Right atrium auricular region (tissue), 2 donors: ENCODE data around the gene IKZF1. TPM values are rescaled to one million over a fixed set of nuclear protein-coding genes. Genes with fewer than 3 reads are reported as not detected.

ENCODE experiments used
- DNase-seq: peaks from one replicate; pipeline ENCODE4 v3.0.0-alpha.2; 2019; ENCODE audit warnings: low spot score
- H3K27ac ChIP-seq, 2 donors: fragments of 200-600 bp; sonication (generic); 1 replicate in 1 of 2; 2 replicates in 1 of 2; pipeline ENCODE4 v1.5.1; 2016 to 2019
- H3K27me3 ChIP-seq, 2 donors: fragments of 200-600 bp; sonication (generic); one replicate each; pipeline versions ENCODE4 v1.5.1 to v1.6.0; 2017 to 2019
- H3K36me3 ChIP-seq: fragments of 200-600 bp; sonication (generic); one replicate; pipeline ENCODE4 v1.5.1; 2016
- H3K4me1 ChIP-seq, 2 donors: fragments of 200-600 bp; sonication (generic); one replicate each; pipeline versions ENCODE4 v1.5.1 to v1.6.0; 2017 to 2019
- H3K4me3 ChIP-seq, 2 donors: fragments of 200-600 bp; sonication (generic); 1 replicate in 1 of 2; 2 replicates in 1 of 2; pipeline ENCODE4 v1.5.1; 2017 to 2019; ENCODE audit warnings: mild to moderate bottlenecking in 1 of 2, moderate library complexity in 1 of 2
- H3K9me3 ChIP-seq, 2 donors: fragments of 200-600 bp; sonication (generic); one replicate each; pipeline ENCODE4 v1.5.1; 2019
- total RNA-seq, 2 donors: library from RNA; depleted of rRNA; stranded (reverse); fragments of >200 nt; gene quantifications; one replicate each; pipeline ENCODE4 v1.1.0, GENCODE V29; 2016
- TF ChIP-seq, protein P1 (sequence below), 2 donors: fragments of 200-600 bp; sonication (generic); IDR thresholded peaks; one replicate each; pipeline ENCODE4 v1.5.1; 2019; ENCODE audit warnings: antibody characterized with exemption in 2 of 2

Gene IKZF1
- total RNA-seq, 2 donors from 2014 or later, result 1.7 to 9.7 TPM

DNA sequence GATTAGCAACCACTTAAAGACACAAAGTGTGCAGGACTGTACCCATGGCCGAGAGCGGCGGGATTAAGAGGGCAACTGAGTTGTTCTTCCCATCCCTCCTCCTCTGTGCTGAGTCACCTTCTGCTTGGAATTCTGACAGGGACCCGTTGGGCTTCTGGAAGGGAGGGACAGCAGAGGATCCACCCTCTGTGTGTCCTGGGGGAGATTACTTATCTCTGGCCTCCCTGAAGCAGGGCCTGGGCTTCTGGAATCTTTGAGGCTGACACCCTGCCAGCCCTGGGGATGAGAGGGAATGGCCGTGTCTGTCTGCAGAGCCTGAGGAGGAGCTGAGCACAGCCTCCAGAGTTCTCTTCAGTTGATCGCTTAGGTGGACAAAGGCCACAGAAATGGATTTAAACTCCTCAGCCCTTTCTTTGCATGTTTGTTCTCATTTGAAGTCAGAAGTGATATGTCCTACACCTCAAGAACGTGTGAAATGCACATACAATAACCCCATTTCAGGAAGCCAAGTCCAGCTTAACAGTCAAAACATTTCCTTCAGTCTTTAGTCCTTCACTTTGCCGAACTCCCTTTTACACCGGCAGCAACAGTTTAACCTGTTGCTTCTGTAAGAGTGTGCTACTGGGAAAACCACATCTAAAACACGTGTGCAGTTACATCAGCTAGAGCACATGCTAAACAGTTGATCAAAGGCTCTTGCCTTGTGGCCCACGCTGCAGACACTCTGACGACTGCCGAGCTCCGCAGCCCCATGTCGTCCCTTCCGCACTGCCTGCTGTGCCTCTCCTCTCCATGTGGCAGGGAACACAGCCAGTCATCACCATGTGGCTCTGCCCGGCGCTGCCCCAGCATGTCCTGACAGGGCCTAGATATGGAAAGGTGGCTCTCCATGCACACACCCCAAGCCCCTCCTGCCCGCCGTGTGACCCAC, 55.7 kb downstream of the IKZF1 start:
- Histone ChIP-seq H3K27ac (no peak overlapping the region), H3K27me3 (no peaks in the 10 kb centered on the region), H3K9me3 (no peaks in the 10 kb centered on the region), H3K4me1 (no peaks in the 10 kb centered on the region), H3K36me3 (no peaks in the 10 kb centered on the region), H3K4me3 (no peak overlapping the region)
- no peak for DNase-seq
- TF ChIP-seq, protein P1, sequence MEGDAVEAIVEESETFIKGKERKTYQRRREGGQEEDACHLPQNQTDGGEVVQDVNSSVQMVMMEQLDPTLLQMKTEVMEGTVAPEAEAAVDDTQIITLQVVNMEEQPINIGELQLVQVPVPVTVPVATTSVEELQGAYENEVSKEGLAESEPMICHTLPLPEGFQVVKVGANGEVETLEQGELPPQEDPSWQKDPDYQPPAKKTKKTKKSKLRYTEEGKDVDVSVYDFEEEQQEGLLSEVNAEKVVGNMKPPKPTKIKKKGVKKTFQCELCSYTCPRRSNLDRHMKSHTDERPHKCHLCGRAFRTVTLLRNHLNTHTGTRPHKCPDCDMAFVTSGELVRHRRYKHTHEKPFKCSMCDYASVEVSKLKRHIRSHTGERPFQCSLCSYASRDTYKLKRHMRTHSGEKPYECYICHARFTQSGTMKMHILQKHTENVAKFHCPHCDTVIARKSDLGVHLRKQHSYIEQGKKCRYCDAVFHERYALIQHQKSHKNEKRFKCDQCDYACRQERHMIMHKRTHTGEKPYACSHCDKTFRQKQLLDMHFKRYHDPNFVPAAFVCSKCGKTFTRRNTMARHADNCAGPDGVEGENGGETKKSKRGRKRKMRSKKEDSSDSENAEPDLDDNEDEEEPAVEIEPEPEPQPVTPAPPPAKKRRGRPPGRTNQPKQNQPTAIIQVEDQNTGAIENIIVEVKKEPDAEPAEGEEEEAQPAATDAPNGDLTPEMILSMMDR (IDR thresholded peaks at IDR 0.05), result no peak

- Histone ChIP-seq H3K4me3 (no peak overlapping the region), H3K36me3 (no peaks in the 10 kb centered on the region), H3K4me1 (no peaks in the 10 kb centered on the region), H3K27me3 (no peaks in the 10 kb centered on the region), H3K9me3 (no peaks in the 10 kb centered on the region), H3K27ac (no peak overlapping the region)
- TF ChIP-seq, protein P1 (IDR thresholded peaks at IDR 0.05), result no peak
- no peak for DNase-seq
Measured at GRCh38 chr7:50362142-50362541, 57.6 kb downstream of the IKZF1 start.

DNA sequence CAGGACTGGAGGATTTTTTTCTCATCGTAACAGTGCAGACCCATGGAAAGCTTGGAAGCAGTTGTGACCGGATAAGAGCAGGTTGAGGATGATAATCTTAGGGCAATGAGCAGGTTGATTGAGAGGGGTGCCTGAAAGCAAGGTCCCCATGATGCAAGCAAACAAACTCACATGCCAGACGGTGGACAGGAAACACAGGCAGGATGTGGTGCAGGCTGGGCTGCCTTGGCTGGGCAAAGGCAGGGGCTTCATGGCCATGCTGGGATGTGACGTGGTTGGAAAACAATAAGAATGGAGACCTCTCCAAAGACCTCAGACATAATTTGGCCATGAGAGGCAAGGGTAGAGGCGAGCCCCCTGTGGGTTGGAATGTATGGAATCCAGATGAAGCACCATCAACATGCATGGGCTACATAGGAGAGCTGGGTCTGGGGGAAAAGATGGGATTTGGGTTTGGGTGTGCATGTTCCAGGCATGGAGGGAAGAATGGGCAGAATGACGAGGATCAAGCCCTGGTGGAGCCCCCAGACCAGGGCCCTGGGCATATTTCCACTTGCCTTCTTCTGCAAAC, 58.3 kb downstream of the IKZF1 start:
- H3K27ac ChIP-seq, result no peak overlapping the region
- H3K4me1 ChIP-seq, result no peaks in the 10 kb centered on the region
- H3K27me3 ChIP-seq, result no peaks in the 10 kb centered on the region
- no peaks in the 10 kb centered on the region for H3K36me3 ChIP-seq
- no peak for DNase-seq
- H3K4me3 ChIP-seq, result no peak overlapping the region
- TF ChIP-seq, protein P1 (IDR thresholded peaks at IDR 0.05), result no peak
- no peaks in the 10 kb centered on the region for H3K9me3 ChIP-seq

DNA sequence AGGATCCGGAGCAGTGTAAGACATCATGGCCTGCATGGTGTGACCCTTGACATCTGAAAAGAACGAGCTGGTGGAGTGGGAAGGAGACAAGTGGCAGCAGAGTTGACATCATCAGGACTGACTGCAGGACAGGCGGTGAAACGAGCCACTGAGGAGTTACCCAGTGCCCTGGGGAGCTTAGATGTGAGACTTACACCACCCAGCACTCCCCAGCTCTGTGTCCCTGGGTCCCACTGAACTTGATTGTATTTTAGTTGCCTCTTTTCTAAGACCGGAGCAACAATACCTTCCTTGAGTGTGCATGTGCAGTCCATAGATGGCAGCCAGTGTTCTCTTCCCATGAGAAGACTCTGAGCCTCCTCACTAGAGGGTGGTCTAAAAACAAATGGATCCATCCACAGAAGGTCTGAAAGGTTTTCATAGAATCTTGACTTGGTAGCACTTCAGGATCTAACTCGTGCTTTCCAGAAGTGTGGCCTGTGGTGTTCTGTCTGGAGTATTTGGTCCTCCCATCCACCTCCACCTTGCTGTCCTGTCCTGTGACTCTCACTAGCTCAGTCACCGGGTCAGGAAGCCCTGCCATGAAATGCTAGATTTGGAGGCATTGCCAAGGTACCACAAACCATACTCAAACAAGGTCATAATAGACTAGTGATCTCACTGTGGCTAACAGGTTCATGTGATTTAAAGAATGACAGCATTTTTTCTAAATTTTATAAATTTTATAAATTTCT, 59.0 kb downstream of the IKZF1 start:
- no peak for DNase-seq
- Histone ChIP-seq H3K27ac (no peak overlapping the region), H3K36me3 (no peaks in the 10 kb centered on the region), H3K27me3 (no peaks in the 10 kb centered on the region), H3K4me3 (no peak overlapping the region), H3K4me1 (no peaks in the 10 kb centered on the region), H3K9me3 (no peaks in the 10 kb centered on the region)
- TF ChIP-seq, protein P1 (IDR thresholded peaks at IDR 0.05), result no peak

- DNase-seq, result no peak
- no peak overlapping the region for H3K4me3 ChIP-seq
- TF ChIP-seq, protein P1 (IDR thresholded peaks at IDR 0.05), result no peak
- peaks cover 0 to 11% of the 10 kb centered on the region in 2 donors for H3K9me3 ChIP-seq
- H3K4me1 ChIP-seq, result no peaks in the 10 kb centered on the region
- H3K36me3 ChIP-seq, result no peaks in the 10 kb centered on the region
- no peaks in the 10 kb centered on the region for H3K27me3 ChIP-seq
- no peak overlapping the region for H3K27ac ChIP-seq
Measured at GRCh38 chr7:50364645-50365044, 60.1 kb downstream of the IKZF1 start.
